Measurements from ENCODE around the gene RALBP1. TPM values are rescaled to one million over a fixed set of nuclear protein-coding genes. Genes with fewer than 3 reads are reported as not detected.
"Not testable (repeated sequence)": the region's sequence is repeated elsewhere in the genome, so short reads cannot be mapped to it uniquely, and the experiment has no call there.

The RALBP1 gene
- total RNA-seq: 10 to 100 TPM; 18.8 to 67.8 (median 30.0) TPM

DNA sequence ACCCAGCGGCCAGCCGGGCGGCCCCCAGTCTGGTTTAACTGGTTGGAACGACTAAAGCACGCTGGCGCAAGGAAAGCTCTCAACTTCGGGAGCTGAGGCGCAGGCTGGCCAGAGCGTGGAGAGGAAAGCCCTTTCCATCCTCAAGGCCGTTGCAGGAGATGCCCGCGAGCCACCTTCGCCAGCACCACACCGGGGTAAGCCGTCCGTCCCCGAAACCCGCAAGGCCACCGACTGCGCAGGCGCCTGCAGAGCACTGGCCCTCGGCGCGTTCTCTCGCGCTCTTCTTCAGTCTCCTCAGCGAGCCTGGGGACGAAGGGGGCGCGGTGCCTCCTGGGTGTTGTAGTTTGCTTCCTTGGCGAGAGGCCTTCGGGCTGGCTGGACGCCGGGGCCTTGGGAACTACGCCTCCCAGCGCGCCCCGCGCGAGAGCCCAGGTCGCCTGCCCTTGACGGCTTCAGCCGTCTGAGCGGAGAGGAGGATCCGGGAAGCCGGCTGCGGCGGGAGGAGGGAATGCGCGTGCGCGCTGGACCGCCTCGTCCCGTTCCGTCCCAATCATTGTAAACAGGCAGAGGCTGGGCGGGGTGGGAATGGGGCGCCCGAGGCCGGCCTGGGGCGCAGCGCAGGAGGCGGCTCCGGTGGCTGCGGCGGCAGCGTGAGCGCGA is at the start of gene RALBP1:
TSS of gene RALBP1 (plus strand) at position 531 of the 660 bp plus-strand sequence. CDS start 37,533 bp downstream, outside the sequence.
- Histone ChIP-seq H3K9me3 (no peaks in the 10 kb centered on the region), H3K27ac (peak within 1 kb of the TSS; percentile 96), H3K27me3 (no peaks in the 10 kb centered on the region), H3K4me1 (no peaks in the 10 kb centered on the region), H3K36me3 (no peaks in the 10 kb centered on the region), H3K4me3 (peak within 1 kb of the TSS; percentile 92 to 95)
- DNase-seq: peak; percentile 99 to 100
- intact Hi-C loops (cut with DNase I; ENCODE audit: low total_unique reads): no loop called here
- peak; percentile 79 to 83 for TF ChIP-seq POLR2A (IDR thresholded peaks at IDR 0.05)
- TF ChIP-seq, protein P1, sequence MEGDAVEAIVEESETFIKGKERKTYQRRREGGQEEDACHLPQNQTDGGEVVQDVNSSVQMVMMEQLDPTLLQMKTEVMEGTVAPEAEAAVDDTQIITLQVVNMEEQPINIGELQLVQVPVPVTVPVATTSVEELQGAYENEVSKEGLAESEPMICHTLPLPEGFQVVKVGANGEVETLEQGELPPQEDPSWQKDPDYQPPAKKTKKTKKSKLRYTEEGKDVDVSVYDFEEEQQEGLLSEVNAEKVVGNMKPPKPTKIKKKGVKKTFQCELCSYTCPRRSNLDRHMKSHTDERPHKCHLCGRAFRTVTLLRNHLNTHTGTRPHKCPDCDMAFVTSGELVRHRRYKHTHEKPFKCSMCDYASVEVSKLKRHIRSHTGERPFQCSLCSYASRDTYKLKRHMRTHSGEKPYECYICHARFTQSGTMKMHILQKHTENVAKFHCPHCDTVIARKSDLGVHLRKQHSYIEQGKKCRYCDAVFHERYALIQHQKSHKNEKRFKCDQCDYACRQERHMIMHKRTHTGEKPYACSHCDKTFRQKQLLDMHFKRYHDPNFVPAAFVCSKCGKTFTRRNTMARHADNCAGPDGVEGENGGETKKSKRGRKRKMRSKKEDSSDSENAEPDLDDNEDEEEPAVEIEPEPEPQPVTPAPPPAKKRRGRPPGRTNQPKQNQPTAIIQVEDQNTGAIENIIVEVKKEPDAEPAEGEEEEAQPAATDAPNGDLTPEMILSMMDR (IDR thresholded peaks at IDR 0.05): peak in 3 of 4 experiments; percentile 13 to 41 (median 25)

DNA sequence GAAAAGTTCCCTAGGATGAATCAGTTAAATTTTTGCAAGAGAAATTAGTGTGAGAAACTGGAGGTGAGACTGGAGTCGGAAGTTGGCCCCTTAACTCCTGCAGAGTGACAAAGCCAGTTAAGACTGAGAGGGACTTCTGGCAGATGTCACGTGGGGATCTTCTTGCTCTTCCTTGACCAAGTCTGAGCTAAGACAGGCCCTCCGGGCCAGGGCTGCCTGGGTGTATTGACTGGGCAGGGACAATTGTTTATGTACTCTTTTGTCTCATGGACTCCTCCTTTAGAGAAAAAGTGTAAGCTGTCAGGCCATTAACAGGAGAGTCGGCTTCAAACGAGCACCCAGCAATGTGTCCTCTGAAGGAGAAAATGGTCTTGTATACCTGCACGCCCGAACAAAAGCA is 48.6 kb upstream of the RALBP1 start:
- H3K4me3 ChIP-seq: no peak overlapping the region
- H3K27me3 ChIP-seq: no peaks in the 10 kb centered on the region
- H3K4me1 ChIP-seq: no peaks in the 10 kb centered on the region
- no peaks in the 10 kb centered on the region for H3K36me3 ChIP-seq
- no peak for DNase-seq
- intact Hi-C loops (cut with DNase I; ENCODE audit: low total_unique reads): no loop called here
- TF ChIP-seq, protein P1 (IDR thresholded peaks at IDR 0.05): no peak
- TF ChIP-seq POLR2A (IDR thresholded peaks at IDR 0.05): no peak
- H3K9me3 ChIP-seq: no peaks in the 10 kb centered on the region
- H3K27ac ChIP-seq: no peak overlapping the region

DNA sequence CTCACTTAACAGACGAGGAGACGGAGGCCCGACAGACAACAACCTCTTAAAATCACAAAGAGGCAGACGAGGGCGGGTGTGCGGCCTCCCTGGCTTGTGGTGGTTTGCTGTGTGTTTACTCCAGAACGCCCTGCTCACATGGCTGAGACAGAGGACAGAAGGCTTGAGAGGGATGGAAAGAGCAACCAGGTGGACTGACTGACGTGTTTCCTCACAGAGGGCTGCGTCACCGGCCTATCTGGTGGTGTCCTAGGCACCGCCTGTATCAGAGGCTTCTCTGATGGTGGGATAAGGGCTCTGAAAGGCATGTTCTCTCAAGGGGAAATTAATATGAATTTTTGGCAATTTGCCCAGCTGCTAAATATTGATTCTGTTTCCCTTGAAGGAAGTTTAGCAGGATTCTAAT is 47.0 kb upstream of the RALBP1 start:
- no peaks in the 10 kb centered on the region for H3K9me3 ChIP-seq
- no peak for DNase-seq
- intact Hi-C loops (cut with DNase I; ENCODE audit: low total_unique reads): no loop called here
- H3K36me3 ChIP-seq: no peaks in the 10 kb centered on the region
- no peak overlapping the region for H3K4me3 ChIP-seq
- no peaks in the 10 kb centered on the region for H3K4me1 ChIP-seq
- H3K27me3 ChIP-seq: no peaks in the 10 kb centered on the region
- TF ChIP-seq POLR2A (IDR thresholded peaks at IDR 0.05): no peak
- TF ChIP-seq, protein P1 (IDR thresholded peaks at IDR 0.05): no peak
- no peak overlapping the region for H3K27ac ChIP-seq

DNA sequence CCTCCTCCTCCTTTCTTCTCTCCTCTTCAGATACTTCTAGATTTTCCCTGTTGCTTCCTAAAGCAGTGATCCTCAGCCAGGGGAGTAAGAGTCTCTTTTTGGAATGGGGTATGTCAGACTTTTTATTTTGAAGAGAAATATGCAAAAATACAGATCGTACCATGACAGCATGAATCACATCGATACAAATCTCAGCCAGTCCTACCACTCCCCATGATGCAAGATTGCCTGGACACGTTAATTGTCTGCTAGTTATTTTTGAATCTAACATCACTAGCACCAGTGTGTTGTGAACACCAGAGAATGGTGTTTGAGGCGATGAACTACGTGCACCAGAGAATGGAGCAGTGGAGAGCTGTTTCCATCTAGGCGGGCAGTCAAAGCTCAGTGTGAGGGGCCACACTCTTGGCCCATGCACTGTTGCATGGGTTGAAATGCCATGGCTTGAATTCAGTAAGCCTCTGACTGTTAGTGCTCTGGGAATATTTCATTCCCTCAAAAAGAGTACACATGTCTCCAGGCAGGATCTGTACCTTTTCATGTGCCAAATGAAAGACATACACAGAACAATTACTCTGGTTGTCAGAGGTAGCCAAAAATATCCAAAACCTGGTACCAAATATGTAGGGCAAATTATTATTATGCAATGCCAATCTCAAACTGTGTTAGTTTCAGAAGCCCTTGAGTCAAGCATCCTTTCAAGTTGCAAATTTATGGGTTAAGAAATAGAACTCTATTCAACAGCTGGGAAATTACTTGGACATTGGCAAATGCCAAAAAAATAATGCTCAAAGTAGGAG is 46.3 kb upstream of the RALBP1 start:
- H3K9me3 ChIP-seq: no peaks in the 10 kb centered on the region
- DNase-seq: no peak
- H3K27ac ChIP-seq: no peak overlapping the region
- TF ChIP-seq POLR2A (IDR thresholded peaks at IDR 0.05): no peak
- TF ChIP-seq, protein P1 (IDR thresholded peaks at IDR 0.05): no peak
- no peaks in the 10 kb centered on the region for H3K36me3 ChIP-seq
- no peaks in the 10 kb centered on the region for H3K4me1 ChIP-seq
- H3K27me3 ChIP-seq: no peaks in the 10 kb centered on the region
- intact Hi-C loops (cut with DNase I; ENCODE audit: low total_unique reads): no loop called here
- no peak overlapping the region for H3K4me3 ChIP-seq

DNA sequence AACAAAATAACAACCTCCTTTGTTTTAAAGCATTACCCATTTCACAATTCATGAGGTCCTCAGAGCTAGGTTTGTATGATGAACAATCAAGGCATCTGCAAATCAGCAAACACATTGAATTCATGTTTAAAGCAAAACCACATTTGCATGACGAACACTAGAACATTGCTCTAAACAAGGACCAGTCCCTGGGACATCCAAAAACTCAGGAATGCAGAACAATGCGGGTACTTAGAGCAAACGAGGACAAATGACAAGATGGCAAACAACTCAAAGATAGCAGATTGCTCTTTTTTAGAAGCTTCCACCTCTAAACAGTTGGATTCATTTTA is 45.7 kb upstream of the RALBP1 start:
- no peak for DNase-seq
- no peaks in the 10 kb centered on the region for H3K9me3 ChIP-seq
- intact Hi-C loops (cut with DNase I; ENCODE audit: low total_unique reads): no loop called here
- no peaks in the 10 kb centered on the region for H3K36me3 ChIP-seq
- H3K27ac ChIP-seq: no peak overlapping the region
- no peaks in the 10 kb centered on the region for H3K27me3 ChIP-seq
- H3K4me3 ChIP-seq: no peak overlapping the region
- no peak for TF ChIP-seq POLR2A (IDR thresholded peaks at IDR 0.05)
- no peaks in the 10 kb centered on the region for H3K4me1 ChIP-seq

DNA sequence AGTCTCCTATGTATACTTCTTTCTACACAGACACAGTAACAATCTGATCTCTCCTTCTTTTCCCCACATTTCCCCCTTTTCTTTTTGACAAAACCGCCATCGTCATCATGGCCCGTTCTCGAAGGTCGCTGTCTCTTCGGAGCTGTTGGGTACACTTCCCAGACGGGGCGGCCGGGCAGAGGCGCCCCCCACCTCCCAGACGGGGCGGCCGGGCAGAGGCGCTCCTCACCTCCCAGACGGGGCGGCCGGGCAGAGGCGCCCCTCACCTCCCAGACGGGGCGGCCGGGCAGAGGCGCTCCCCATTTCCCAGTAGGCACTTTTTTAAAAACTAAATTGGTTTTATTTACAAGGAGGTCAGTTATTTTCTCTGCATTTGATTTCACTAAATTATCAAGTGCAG is 45.0 kb upstream of the RALBP1 start:
- intact Hi-C loops (cut with DNase I; ENCODE audit: low total_unique reads); H3K4me1 ChIP-seq; H3K9me3 ChIP-seq; DNase-seq; H3K4me3 ChIP-seq; H3K27ac ChIP-seq; H3K27me3 ChIP-seq; H3K36me3 ChIP-seq: not testable (repeated sequence)
